Measurements from ENCODE around the gene COL4A2.

COL4A2 gene

DNA sequence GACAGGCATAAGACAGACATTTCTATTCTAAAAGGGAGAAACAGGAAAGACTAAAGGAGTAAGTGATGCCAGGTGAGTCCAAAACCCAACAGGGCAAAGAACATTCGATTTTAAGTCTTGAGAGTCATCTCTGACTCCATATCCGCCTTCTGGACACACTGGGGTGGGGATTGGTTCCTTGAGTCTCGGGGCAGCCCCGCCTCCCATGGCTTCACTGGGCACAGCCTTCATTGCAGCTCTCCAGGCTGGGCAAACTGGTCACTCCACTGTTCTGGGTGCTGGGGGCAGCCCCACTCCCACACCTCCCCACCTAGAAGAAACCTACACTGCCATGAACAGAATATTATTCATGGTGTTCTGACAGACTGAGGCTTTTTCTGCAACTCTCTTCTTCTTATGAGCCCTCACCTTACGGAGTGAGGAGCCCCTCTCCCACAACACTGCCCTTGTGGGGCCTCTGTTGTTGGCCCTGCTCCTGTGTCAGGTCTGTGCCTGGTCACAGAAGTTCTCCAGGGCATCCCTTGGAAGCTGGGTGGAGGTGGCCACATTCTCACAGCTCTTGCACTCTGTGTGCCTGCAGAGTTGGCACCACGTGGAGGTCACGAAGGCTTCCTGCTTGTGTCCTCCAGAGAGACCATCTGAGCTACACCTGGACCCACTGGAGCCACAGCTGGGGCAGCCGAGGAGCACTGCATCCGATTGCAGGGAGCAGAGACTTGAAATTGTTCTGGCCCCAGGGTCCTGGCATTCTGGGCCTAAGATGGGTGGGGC is 95.4 kb downstream of the COL4A2 start:
- no peak for DNase-seq (ENCODE audit: low read depth)

DNA sequence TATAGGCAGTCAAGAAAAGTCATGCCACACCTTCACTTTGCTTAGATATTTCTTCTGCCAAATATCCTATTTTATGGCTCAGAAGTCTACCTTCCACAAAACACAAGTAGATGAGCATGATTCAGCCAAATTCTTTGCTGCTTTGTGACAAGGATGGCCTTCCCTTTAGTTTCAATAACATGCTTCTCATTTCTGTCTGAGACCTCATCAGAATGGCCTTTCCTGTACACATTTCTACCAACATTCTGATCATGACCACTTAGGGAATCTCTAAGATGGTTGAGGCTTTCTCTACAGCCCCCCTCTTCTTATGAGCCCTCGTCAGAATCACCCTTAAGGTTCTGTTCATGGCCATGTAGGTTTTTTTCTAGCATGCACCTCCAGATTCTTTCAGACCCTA is 96.2 kb downstream of the COL4A2 start:
- peak; percentile 87 for DNase-seq (ENCODE audit: low read depth)

DNA sequence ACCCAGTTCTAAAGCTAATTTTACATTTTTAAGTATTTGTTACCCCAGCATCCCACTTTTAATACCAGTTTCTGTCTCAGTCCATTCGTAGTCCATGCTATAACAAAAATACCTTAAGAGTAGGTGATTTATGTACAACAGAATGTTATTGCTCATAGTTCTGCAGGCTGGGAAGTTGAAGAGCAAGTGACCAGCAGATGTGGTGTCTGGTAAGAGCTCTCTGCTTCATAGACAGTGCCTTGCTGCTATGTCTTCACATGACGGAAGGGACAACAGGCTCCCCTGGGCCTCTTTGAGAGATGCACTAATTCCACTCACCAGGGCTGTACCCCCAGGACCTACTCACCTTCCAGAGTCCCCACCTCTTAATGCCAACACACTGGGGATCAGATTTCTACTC is 96.6 kb downstream of the COL4A2 start:
- peak; percentile 71 for DNase-seq (ENCODE audit: low read depth)

DNA sequence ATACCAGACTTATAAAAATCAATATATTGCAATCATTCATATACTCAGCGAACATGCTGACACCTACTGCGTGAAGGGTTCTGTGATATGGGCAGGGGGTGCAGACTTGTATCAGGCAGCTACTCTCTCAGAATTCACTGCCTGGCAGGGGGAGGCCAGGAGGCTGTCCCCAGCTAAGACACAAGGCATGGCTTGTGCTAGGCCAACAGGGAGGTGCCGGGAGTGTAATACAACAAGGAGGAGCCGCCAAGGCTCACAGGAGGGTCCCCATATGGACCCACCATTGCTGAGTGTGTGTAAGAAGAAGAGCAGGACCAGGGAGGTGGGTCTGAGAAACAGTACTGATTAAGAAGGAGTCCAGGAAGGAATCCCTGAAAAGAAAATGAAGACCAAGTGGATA is 97.2 kb downstream of the COL4A2 start:
- DNase-seq (ENCODE audit: low read depth): no peak

DNA sequence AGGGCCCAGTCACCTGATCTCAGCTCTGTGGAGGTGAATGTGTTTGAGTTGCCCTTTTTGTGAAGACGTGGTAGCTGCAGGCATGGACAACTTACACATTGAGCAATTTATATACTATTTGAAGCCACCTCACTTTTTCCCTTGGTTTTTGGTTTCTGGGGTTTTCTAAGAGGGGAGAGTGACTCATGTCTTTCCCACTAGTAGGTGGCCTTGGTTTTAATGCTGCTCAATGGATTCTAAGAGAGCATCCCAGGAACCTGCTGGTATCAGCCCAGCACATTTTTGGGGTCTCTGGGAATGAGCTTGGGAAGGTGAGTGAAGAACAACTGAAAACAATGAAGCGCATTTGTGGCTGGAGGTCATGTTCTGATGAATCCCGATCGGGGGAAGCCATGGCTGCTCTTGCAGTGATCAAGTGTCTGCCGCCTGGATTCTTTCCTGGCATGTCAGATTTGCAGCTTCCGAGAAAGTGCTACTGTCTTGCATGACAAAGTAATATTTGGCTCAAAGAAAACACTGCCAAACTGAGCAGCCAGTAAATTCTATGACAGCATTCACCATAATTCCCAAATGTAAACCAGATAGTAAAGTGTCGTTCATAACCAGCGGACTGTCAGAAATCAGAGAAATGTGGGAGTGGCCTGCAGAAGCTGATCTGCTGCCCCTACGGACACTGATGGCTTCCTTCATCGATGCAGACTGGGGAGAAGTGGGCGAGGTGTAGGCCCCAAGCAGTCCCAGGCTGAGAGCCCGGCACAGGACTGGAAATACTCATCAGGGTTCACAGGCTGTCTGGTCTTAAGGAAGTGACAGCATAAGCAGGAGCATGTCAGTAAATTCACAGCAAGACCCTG is 98.7 kb downstream of the COL4A2 start:
- peak; percentile 83 for DNase-seq (ENCODE audit: low read depth)

DNA sequence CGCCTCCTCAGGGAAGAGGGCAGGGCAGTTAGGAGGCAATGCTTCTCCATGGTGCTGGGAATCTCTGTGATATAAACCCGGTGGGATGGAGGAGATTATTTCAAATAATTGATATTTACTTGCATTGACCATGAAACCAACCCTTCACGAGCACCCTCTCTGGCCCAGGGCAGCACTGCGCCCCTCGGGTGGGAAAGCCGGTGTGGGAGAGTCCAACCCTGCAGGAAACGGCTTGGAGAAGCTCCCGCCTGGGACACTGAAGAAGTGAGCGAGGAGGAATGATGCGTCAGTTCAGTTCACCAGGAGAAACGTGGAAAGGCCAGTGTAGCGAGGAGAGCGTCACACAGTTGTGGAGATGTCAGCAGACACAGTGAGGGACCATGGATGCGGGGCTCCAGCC is 99.9 kb downstream of the COL4A2 start:
- no peak for DNase-seq (ENCODE audit: low read depth)

DNA sequence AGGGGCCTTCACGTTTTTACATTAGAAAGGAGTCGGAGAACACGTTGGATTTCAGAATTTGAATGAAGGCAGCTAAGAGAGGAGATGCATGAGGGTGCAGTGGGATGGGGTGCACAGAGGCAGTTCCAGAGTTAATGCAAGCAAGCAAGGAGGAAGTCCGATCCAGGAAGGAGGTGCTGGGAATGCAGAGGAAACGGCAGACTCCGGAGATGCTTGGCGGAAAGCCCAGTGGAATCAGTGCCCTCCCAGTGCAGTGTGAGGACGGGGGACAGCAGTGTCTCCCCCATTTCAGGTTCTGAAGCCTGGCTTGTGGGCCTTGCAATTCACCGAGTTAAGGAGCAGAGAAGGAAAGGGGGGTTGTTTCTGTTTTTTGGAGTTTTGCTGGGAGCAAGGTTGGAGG is 100.4 kb downstream of the COL4A2 start:
- DNase-seq (ENCODE audit: low read depth): no peak

DNA sequence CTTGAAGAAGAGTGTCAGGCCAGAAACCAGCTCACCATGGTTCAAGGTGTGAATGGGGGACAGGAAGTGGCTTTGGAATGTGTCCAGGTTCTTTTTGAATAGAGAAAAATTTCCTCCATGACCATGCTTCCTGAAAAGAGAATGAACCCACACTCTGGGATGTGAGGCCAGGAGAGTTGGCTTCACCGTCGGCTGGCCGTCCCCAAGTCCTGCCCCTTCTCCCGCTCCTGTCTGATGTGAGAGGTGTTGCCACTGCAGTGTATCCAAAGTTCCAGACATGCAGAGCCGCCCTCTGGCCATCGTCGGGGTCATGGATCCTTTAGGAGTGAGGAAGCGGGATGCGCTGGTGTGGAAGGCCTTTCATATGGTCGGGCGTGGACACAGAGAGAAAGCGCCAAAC is 101.2 kb downstream of the COL4A2 start:
- DNase-seq (ENCODE audit: low read depth): no peak

DNA sequence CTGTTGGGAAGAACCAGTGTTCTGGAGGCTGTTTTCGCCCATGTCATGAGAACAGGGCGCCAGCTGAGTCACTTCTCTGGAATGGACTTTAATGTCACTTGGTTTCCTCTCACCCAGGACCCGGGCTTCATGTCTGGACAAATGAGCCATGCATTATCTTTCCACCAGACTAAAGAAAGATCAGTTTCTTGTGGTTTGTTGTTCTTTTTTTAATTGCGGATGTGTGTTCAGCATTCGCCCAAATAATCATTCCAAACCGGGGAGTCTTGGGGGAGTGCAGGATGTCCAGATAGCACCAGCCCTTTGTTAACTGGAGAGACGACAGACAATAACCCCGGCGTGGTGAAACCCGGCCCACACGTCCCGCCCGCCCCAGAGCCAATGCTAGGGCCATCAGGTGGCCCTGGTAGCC is 102.5 kb downstream of the COL4A2 start:
- DNase-seq (ENCODE audit: low read depth): peak; percentile 89

DNA sequence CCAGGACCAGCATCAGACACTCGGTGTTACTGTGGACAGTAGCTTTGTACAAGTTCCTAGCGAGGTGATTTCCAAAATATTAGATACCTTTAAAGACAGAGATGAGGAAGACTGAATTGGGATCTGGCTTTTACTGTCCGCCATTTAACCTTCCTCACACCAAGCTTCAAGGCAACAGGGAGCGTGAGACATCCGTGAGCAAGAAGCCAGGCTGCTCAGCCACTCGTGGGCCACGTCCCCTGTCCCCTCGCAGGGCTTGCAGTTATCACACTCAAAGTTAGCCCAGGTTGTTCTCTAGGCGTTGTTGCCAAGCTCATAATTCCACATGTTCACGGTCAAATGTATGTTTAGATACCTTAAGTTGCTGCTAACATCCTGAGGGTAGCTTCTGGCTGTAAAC is 102.9 kb downstream of the COL4A2 start:
- no peak for DNase-seq (ENCODE audit: low read depth)

DNA sequence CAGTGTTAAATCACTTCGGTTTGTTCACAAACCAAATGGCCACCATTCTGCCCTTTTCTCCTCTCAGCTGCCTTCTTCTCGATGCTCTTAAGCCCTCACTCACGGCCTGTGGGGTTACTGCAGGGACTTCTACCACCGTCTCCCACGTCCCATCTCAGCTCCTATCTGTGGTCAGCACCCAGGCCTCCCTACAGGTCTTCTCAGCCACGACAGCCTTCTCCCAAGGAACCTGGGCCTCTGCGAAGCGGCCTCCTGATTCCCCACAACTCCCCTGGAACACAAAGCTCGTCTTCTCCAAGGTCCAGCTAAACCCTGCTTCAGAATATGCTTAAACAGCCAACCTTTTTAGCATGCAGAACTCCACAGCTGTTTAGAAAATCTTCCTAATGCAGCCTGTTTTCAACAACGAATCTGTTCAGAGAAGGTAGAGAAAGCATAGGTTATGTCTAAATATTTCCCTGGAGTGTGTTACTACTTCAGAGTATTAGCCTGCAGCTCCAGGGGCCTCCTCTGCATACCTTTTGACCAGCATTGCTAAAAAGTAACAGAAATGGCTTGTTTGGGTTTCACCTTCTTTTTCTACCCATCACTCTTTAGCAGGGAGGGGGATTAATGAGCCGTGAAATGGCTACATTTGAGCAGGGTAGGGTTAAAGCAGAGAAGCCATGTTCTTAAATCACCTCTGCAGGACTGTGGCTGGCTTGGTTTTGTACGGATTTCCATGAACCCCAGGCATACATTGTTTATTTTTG is 104.0 kb downstream of the COL4A2 start:
- DNase-seq (ENCODE audit: low read depth): no peak

DNA sequence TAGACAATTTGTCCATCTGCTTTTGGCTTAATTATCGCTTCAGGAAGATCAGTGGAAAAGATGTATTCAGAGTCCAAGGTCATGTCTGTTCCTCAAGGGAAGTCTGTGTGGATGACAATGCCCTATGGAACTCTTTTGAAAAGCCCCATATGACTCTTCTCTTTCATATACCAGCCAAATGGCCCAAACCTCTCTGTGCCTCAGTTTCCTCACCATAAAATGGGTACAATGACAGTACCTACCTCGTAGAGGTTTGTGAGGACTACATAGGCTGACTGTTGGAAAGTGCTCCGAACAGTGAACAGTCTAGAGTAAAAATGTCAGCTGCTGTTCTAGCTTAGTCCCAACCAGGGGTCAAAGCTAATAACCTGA is 104.6 kb downstream of the COL4A2 start:
- no peak for DNase-seq (ENCODE audit: low read depth)

DNA sequence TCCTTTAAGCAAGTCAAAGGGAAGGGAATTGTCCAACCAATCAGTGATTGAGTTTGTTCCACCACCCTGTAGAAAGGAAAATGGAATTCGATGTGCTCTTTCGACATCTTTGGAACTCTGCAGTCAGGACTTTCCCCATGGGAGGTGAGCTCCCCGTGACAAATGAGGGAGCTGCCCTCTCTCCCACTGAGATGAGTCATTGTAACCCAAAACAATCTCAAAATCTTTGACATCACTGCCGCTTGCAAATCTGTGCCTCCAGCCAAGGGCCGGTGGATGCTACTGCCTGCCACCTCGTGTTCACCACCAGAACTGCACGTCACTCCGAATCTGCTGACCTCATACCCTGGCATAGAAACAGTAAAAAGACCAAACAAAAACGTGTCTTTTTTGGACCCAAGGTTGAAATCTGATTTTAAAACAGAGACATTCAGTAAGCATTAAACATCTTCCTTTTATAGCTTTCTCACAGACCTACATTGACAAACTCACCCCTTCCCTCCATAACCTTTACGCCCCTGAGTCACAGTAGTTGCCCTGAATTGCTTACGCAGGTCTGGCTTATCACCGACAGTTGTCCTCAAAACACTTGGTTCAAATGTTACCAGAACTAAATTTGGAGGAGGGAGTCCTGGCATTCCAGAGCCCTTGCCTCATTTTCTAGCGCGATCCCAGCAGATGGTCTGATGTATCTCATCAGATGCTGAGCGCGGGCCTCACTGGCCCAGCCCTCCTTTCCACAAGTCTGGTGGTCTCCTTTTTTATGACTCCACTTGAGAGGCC is 105.2 kb downstream of the COL4A2 start:
- peak; percentile 99 for DNase-seq (ENCODE audit: low read depth)

DNA sequence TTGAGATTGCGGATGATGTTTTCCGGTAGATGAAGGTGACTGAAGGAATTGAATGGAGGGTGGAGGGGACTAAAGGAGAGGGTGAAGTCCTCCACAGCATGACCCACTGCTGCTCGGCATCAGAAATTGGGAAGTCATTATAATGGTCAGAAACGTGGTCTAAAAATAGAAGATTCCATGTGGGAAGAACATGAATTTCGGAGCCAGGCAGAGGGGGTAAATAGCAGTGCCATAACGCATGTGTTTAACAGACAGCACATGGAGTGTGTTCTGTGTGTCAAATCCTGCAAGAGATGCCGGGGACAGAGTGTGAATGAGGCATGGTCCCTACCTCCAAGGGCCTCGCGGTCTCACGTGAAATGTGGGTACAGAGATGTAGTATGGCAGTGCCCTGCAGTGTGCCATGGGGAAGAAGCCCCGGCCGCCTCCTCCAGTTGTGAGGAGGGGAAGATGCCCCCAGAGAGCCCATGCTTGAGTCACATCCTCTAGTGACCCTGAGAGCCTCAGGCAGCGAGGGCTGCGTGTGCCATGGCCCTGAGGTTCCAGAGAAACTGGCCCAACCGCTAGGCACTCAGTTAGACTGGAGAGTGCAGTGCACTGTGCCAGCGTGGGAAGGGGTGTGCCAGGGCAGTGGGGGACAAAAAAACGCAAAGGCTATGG is 106.1 kb downstream of the COL4A2 start:
- DNase-seq (ENCODE audit: low read depth): no peak

DNA sequence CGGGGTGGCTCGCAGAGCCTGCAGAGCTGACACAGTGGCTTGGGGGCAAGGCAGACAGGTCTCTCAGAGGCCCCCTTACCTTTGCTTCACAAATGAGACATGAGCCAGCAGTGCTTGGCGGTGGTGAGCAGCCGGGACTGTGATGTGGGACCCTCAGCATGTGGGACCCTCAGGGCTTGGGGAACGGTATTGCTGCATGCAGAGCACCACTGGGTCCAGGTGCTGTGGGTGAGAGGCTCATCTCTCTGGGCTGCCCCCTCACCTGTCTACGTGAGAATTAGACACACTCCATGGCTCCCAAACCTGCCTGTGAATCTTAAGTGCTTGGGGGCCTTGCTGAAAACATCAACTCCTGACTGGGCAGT is 106.6 kb downstream of the COL4A2 start:
- no peak for DNase-seq (ENCODE audit: low read depth)

DNA sequence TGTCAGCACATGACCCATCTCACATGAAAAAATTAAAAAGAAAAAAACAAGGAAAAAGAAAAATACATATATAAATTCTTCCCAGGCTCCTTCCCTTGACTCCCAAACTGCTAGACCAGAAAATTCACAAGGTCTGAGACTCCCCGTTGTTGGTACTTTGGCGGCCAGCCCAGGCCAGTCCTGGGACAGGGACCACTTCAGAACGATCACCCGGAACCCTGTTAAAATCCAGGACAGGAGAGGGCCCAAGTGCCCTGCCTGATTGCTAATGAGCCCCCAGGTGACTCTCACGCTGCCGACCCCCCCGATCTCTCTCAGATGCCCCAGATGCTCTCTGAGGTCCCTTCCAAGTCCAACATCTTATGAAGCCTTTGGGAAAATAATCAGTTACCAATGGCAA is 107.2 kb downstream of the COL4A2 start:
- no peak for DNase-seq (ENCODE audit: low read depth)

DNA sequence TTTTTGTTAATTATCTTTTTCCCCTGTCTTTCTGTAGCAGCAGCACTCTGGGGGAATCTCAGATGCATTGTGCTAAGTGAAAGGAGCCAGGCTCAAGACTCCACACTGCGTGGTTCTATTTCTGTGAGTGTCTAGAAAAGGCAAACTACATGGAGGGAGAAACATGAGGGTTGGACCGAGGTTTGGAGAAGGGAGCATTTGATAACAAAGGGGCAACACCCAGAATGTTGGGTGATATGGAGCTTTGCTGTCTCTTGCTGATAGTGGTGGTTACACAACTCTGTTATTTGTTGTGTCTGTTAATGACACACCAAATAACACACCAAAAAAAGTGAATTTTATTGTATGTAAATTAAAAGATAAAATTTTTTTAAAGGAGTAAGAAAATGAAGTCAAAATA is 107.8 kb downstream of the COL4A2 start:
- no peak for DNase-seq (ENCODE audit: low read depth)

DNA sequence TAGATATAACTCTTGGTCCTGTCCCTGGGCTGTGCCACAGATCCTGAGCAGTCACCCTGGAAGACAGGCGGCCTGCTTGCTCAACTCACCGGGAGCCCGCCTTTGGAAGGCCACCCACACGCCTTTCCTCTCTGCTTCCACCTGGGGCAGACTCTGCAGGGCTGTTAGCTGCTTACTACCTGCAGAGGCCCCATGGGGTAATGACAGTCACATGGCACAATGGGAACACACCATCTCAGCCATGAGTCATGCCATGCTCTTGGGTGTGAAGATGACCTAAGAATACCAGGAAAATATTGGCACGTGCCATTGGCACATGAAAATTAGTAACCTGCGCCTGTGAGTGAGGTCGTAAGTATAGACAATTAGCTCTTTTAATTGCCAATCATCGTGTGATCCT is 108.6 kb downstream of the COL4A2 start:
- DNase-seq (ENCODE audit: low read depth): peak; percentile 43

DNA sequence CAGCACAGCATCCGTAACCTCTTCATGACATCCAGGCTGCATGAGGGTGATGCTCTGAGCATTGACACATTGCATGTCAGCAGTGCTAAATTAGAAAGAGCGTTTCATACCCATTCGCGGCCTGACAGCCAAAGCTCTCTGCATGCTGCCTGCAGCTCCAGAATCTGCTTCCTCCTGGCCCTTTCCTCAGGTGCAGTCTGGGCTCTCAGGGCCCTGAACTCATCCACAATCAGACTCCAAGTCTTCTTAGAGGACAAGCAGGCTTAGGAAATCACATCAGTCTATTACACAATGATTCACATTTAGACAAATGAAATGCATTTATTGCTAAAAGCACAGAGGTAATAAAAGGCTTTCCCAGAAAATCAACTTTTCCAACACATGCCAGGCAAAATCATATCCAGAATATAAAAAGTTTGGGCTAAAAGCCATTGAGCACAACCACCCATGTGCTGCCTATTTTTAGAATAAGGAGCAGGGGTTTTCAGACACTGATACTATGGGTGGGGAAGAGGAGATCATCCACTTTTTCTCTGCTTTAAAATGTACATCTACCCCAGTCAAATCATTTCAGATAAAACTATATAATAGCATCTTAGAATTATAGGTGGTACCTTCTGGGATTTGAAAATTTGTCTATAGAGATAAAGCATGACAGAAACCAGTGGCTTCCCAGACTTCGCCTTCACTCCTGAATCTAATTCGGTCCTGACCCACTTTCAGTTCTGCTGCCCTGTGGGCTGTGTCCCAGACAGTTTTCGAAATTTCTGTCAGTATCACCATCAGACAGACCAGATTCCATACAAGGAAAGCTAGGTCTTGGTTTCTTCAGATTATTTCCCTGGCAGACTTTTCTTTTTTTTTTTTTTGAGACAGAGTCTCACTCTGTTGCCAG is 109.3 kb downstream of the COL4A2 start:
- DNase-seq (ENCODE audit: low read depth): no peak

DNA sequence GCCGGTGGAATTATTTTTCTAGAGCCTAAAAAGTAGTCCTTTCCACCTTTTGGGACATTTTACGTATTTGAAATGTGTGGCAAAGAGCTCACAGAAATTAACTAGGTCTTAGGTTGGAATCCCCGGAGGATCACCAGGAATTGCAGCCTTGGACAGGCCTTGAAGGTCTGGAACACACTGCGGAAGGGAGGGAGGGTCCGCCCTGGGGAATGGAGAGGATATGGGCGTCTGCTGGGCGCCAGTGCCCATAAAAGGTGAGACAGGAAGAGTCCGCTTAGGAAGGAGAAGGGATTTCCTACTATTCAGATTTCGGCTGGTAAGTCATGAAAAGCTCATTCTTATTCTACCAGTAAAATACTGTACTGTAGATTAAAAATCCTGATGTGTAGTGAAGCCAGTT is 111.9 kb downstream of the COL4A2 start:
- DNase-seq (ENCODE audit: low read depth): no peak

DNA sequence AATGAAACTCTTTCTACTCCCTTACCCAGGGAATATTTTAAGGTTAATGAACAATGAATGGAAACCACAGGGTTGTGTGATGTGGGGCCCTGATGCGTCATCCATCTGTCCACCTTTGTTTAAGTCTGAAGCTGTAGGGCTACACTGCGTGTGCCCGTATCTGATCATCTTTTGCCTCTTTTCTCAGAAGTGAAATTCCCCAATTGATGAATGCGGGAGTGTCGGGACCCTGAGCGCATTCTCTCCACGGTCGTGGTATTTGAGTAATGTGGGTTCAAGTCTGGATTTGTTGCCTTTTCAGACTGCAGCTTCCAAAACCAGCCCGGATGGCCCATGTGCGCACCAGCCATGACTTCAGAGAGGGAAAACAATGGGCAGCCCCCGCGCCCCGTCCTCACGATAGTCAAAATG is 112.3 kb downstream of the COL4A2 start:
- DNase-seq (ENCODE audit: low read depth): no peak
